Endothelial cell of umbilical vein (primary cell): ENCODE measurements around the gene PXMP2.

Source experiments
- CTCF ChIP-seq, 2 donors: IDR thresholded peaks; 1 replicate in 1 of 2; 2 replicates in 1 of 2; pipeline ENCODE4 v1.5.1; 2011; ENCODE audit warnings: low read length in 2 of 2, mild to moderate bottlenecking in 2 of 2, moderate library complexity in 2 of 2, control low read depth in 1 of 2, inconsistent platforms in 1 of 2, low read depth in 1 of 2; ENCODE audit not compliant: insufficient read depth in 1 of 2; ENCODE audit errors: extremely low read depth in 1 of 2
- EZH2 ChIP-seq: IDR thresholded peaks from 2 replicates; pipeline ENCODE4 v1.6.1; 2012; ENCODE audit warnings: borderline replicate concordance, low read depth, mild to moderate bottlenecking, moderate library complexity, low read length, inconsistent platforms; ENCODE audit not compliant: severe bottlenecking
- JUN ChIP-seq: IDR thresholded peaks from 2 replicates; pipeline ENCODE4 v1.6.1; 2011; ENCODE audit warnings: borderline replicate concordance, low read depth; ENCODE audit not compliant: insufficient read length, insufficient read depth
- MAX ChIP-seq: IDR thresholded peaks from 2 replicates; pipeline ENCODE4 v1.6.1; 2011; ENCODE audit not compliant: insufficient read depth, insufficient read length
- POLR2A ChIP-seq: IDR thresholded peaks from 2 replicates; pipeline ENCODE4 v1.6.1; 2012; ENCODE audit warnings: low read depth, mild to moderate bottlenecking, control low read depth, low read length
- POLR2AphosphoS5 ChIP-seq: IDR thresholded peaks from 2 replicates; pipeline ENCODE4 v1.6.1; 2012; ENCODE audit warnings: low read depth, mild to moderate bottlenecking, control low read depth, low read length, moderate library complexity; ENCODE audit not compliant: insufficient read depth

- TF ChIP-seq CTCF (IDR thresholded peaks at IDR 0.05; ENCODE audit: extremely low read depth in 1 of 2, insufficient read depth in 1 of 2, low read depth in 1 of 2, low read length in 2 of 2) (no peak), POLR2AphosphoS5 (no peak), MAX (no peak), EZH2 (no peak), POLR2A (no peak), JUN (no peak)
Measured at GRCh38 chr12:132664206-132665148, 22.9 kb upstream of the PXMP2 start.
